Testis (tissue), 3 donors: ENCODE results near the gene CCDC116. TPM values are rescaled to one million over a fixed set of nuclear protein-coding genes. Genes with fewer than 3 reads are reported as not detected.

Source experiments
- DNase-seq: peaks from one replicate; pipeline ENCODE4 v3.0.0-alpha.2; 2019
- H3K27ac ChIP-seq, 2 donors: fragments of 200-600 bp; sonication (generic); one replicate each; pipeline ENCODE4 v1.5.1; 2019
- H3K27me3 ChIP-seq: fragments of 200-600 bp; sonication (generic); one replicate; pipeline ENCODE4 v1.5.1; 2019
- H3K36me3 ChIP-seq: fragments of 200-600 bp; sonication (generic); one replicate; pipeline ENCODE4 v1.5.1; 2017; ENCODE audit warnings: low read depth; ENCODE audit errors: missing control alignments
- H3K4me1 ChIP-seq: fragments of 200-600 bp; sonication (generic); one replicate; pipeline ENCODE4 v1.5.1; 2019
- H3K4me3 ChIP-seq, 2 donors: fragments of 200-600 bp; sonication (generic); one replicate each; pipeline ENCODE4 v1.5.1; 2017 to 2019
- H3K9me3 ChIP-seq: fragments of 200-600 bp; sonication (generic); one replicate; pipeline ENCODE4 v1.5.1; 2017
- POLR2A ChIP-seq: fragments of 450-650 bp; IDR thresholded peaks from one replicate; pipeline ENCODE4 v1.6.1; 2017; ENCODE audit warnings: antibody characterized with exemption, mild to moderate bottlenecking, moderate library complexity
- WGBS, 2 donors: methylation state at CpG; one replicate each; pipeline ENCODE4 v1.1.5; 2018; 5-methylcytosine and 5-hydroxymethylcytosine counted together
- intact Hi-C: fragments of 100-400 bp; cut with DNase I; formaldehyde crosslinking; loops from one replicate; pipeline ENCODE4 v1.15.1; 2023; ENCODE audit warnings: low total_unique reads
- polyA plus RNA-seq: library from polyadenylated mRNA; stranded (reverse); fragments of 350-450 nt; fragmentation: Illumina TruSeq; extraction: RNeasy Lipid Tissue Mini Kit (QIAGEN cat#74804); gene quantifications from one replicate; pipeline ENCODE4 v1.2.3, GENCODE V29; 2014; ENCODE audit warnings: low read depth, low replicate concordance; ENCODE audit not compliant: insufficient read depth
- total RNA-seq, 2 donors: library from RNA; depleted of rRNA; stranded (reverse); fragments of >200 nt; gene quantifications; one replicate each; pipeline ENCODE4 v1.2.3, GENCODE V29; 2016
- TF ChIP-seq, protein P1 (sequence below), 3 experiments: fragments of 450-650 bp in 2 of 3; fragments of 200-600 bp in 1 of 3; sonication (generic) in 1 of 3; IDR thresholded peaks; one replicate each; pipeline ENCODE4 v1.5.1; 2016 to 2019; ENCODE audit warnings: antibody characterized with exemption in 3 of 3, mild to moderate bottlenecking in 2 of 3, moderate library complexity in 1 of 3

Gene CCDC116
- total and polyA plus RNA-seq, 3 donors from 2014 or later = 16.0 to 54.0 (median 28.6) TPM

DNA sequence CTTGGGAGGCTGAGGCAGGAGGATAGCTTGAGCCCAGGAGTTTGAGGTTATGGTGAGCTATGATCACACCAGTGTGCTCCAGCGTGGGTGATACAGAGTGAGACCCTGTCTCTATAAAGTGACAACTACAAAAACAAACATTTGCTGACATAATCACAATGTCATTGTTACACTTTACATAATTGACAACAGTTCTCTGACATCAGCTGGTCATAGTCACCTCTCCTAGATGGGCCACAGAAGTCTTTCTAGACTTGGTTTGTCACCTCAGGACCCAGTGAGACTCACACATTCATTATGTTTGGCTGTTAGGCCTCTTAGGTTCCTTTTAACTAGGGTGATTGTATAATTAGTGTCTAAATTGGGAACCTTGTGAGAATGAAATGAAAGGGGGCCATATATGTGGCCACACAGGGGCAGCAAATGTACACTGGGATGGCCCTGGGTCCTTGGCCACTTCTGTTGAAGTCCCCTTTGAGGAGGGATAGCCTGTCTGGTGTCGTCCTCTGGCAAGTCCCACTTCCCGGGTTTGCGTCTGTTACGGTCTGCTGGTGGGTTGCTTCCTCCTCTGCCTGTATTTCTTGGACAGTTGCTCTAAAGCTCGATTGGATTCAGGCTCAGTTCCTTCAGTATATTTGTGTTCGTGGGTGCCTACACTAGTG is 27.4 kb downstream of the CCDC116 start:
- no peak for DNase-seq
- no peaks in the 10 kb centered on the region for H3K36me3 ChIP-seq
- 84 to 89% methylated on average over 7 of the region's 7 CpGs for WGBS, 2 donors
- TF ChIP-seq, protein P1, sequence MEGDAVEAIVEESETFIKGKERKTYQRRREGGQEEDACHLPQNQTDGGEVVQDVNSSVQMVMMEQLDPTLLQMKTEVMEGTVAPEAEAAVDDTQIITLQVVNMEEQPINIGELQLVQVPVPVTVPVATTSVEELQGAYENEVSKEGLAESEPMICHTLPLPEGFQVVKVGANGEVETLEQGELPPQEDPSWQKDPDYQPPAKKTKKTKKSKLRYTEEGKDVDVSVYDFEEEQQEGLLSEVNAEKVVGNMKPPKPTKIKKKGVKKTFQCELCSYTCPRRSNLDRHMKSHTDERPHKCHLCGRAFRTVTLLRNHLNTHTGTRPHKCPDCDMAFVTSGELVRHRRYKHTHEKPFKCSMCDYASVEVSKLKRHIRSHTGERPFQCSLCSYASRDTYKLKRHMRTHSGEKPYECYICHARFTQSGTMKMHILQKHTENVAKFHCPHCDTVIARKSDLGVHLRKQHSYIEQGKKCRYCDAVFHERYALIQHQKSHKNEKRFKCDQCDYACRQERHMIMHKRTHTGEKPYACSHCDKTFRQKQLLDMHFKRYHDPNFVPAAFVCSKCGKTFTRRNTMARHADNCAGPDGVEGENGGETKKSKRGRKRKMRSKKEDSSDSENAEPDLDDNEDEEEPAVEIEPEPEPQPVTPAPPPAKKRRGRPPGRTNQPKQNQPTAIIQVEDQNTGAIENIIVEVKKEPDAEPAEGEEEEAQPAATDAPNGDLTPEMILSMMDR (IDR thresholded peaks at IDR 0.05) = no peak
- TF ChIP-seq POLR2A = no peak
- no peaks in the 10 kb centered on the region for H3K27me3 ChIP-seq
- intact Hi-C loops = no loop called here
- no peaks in the 10 kb centered on the region for H3K9me3 ChIP-seq
- no peak overlapping the region for H3K4me3 ChIP-seq
- no peaks in the 10 kb centered on the region for H3K4me1 ChIP-seq
- no peak overlapping the region for H3K27ac ChIP-seq

DNA sequence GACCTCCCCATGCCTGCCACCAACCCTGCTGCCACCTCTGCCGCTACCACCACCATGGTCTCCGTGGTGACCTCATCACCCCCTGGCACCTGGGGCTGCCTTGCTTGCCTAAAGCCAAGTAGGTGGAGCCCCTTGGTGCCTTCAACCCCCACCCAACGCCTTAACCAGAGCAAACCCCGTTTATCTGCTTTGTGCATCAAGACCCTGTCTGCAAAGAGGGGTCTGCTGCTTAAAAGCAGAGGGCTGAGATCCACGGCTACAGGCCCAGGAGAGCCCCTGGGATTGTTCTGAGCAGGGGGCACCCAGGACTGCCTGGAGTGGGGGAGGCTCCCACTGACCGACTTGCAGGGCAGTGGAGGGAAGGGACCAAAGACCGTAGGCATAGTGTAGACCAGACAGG is 28.3 kb downstream of the CCDC116 start:
- H3K4me1 ChIP-seq = peaks cover 6% of the 10 kb centered on the region
- no peaks in the 10 kb centered on the region for H3K9me3 ChIP-seq

DNA sequence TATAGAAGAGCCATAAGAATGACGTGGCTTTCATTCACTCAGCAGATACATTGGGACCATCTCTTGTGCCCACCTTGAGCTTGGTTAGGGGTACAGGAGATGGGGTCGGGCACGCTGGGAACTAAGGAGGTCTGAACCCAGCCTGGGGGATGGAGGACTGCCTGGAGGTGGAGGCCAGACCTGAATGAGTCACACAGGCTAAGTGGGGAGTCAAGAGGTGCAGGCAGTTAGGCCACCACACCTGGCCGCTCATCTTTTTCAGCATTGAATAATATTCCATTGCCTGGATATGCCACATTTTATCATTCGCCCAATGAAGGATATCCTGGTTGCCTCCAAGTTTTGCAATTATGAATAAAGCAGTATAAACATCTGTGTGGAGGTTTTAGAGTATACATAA is 29.4 kb downstream of the CCDC116 start:
- H3K36me3 ChIP-seq = no peaks in the 10 kb centered on the region
- H3K27ac ChIP-seq = no peak overlapping the region
- H3K4me3 ChIP-seq = no peak overlapping the region
- no peaks in the 10 kb centered on the region for H3K27me3 ChIP-seq
- DNase-seq = no peak
- TF ChIP-seq POLR2A = no peak
- TF ChIP-seq, protein P1 (IDR thresholded peaks at IDR 0.05) = no peak
- H3K9me3 ChIP-seq = no peaks in the 10 kb centered on the region
- intact Hi-C loops = no loop called here
- H3K4me1 ChIP-seq = peaks cover 6% of the 10 kb centered on the region
- WGBS, 2 donors = 91 to 94% methylated on average over 5 of the region's 5 CpGs

More for the DNA sequence above, 28.3 kb downstream of the CCDC116 start:
- Histone ChIP-seq H3K27me3 (no peaks in the 10 kb centered on the region), H3K4me3 (no peak overlapping the region), H3K36me3 (no peaks in the 10 kb centered on the region), H3K27ac (no peak overlapping the region)
- 72 to 78% methylated on average over 5 to 7 of the region's 7 CpGs for WGBS, 2 donors
- TF ChIP-seq, protein P1 (IDR thresholded peaks at IDR 0.05) = no peak
- TF ChIP-seq POLR2A = no peak
- intact Hi-C loops = no loop called here
- no peak for DNase-seq

DNA sequence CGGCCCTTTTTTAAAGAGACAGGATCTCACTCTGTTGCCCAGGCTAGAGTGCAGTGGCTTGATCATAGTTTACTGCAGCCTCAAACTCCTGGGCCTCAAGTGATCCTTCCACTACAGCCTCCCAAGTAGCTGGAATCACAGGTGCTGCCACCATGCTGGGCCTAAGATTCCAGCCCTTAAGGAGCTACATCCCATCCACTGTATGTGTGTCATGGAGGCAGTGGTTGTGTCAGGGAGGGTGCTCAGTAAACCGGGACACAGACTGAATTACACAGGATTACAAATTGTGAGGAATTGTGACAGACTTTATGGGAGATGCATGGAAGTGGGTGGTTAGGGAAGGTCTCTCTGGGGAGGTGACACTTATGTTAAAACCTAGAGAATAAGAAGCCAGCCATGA is 31.2 kb downstream of the CCDC116 start:
- Histone ChIP-seq H3K27ac (no peak overlapping the region), H3K4me3 (no peak overlapping the region), H3K4me1 (peaks cover 6% of the 10 kb centered on the region), H3K9me3 (no peaks in the 10 kb centered on the region), H3K36me3 (no peaks in the 10 kb centered on the region), H3K27me3 (no peaks in the 10 kb centered on the region)
- intact Hi-C loops = no loop called here
- WGBS, 2 donors = 85 to 91% methylated on average over 1 to 2 of the region's 2 CpGs
- TF ChIP-seq, protein P1 (IDR thresholded peaks at IDR 0.05) = no peak
- no peak for TF ChIP-seq POLR2A
- DNase-seq = no peak
